GM21381 (cell line): ENCODE results near the gene EIF3J.
"Not testable (repeated sequence)": the region's sequence is repeated elsewhere in the genome, so short reads cannot be mapped to it uniquely, and the experiment has no call there.

Experiments
- ATAC-seq: cut with Tn5 transposase; IDR thresholded peaks from one replicate; pipeline ENCODE4 v1.9.1; 2021; ENCODE audit warnings: mild to moderate bottlenecking, moderate library complexity; ENCODE audit not compliant: unreplicated experiment

EIF3J gene, protein sequence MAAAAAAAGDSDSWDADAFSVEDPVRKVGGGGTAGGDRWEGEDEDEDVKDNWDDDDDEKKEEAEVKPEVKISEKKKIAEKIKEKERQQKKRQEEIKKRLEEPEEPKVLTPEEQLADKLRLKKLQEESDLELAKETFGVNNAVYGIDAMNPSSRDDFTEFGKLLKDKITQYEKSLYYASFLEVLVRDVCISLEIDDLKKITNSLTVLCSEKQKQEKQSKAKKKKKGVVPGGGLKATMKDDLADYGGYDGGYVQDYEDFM

GRCh38 chr15:44536962-44537734 is at the start of gene EIF3J:
Gene EIF3J (plus strand): TSS chr15:44537147. CDS start chr15:44537195, 48 bp downstream.
- ATAC-seq: peak; percentile 84

GRCh38 chr15:44489464-44489863 is 47.5 kb upstream of the EIF3J start:
- ATAC-seq: no peak

GRCh38 chr15:44490622-44491021 is 46.3 kb upstream of the EIF3J start:
- ATAC-seq: no peak

- no peak for ATAC-seq
Observed at GRCh38 chr15:44492040-44492439, 44.9 kb upstream of the EIF3J start.

DNA sequence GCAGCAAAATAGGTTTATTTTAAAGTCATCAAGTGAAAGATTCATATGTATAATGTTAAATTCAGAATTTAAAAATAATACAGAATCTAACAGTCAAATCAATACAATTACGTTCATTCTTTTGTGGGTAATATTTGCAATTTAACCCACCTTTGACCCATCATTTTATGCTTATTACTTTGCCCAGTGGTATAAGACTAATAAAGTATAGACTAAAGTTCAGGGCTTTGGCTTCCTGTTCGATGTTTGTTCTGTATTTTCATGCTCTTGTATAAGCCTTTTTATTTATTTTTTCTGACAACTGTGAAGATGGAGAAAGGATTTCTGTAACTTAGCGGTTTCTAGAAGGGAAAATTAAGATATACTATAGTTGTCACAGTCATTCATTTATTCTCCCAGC is 44.3 kb upstream of the EIF3J start:
- no peak for ATAC-seq

GRCh38 chr15:44495562-44495961 is 41.4 kb upstream of the EIF3J start:
- no peak for ATAC-seq

GRCh38 chr15:44500555-44500954 is 36.4 kb upstream of the EIF3J start:
- ATAC-seq: no peak

DNA sequence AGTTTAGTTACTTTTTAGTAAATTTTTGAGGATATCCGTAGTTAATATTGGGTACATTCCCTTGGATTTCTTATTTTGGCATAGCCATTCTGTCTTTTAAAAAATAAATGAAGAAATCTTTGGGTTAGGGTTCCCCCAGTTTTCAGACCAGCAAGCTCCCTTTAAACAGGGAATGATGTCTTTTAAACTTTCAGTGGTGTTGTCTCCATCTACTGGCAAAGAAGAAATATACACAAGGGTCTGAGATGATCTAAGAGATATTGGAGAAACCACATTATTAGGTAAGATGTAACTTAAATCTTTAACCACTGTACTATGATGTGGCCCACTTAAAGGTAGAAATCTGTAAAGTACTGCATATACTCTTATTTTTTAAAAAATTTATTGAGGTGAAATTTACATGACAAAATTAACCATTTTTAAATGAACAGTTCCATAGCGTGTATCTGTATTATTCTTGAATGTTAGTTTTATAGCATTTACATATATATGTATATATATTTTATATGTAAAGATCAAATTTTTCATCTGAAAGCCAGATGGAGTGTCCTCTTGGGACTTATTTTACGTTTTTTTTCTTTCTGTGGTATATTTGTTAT is 35.1 kb upstream of the EIF3J start:
- ATAC-seq: no peak

- no peak for ATAC-seq
Observed at GRCh38 chr15:44516436-44516835, 20.5 kb upstream of the EIF3J start.

- no peak for ATAC-seq
Observed at GRCh38 chr15:44519537-44519936, 17.4 kb upstream of the EIF3J start.

DNA sequence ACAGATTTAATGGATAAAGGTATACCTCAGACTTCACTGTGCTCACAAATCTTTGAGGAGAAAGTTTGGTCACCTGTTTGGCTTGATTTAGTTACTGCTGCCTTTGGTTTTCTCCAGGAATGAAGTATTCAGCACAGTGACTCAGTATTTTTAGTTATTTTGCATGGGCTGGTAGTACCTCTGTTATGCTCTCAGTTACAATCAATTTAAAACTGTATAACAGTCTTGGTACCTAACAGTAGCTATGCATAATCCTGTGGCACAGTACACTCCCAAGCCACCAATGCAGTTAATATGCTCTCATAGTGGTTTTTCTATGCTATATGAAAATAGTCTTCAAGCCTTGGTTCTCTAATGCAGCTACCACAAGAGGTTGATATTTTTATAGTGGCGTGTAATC is 11.9 kb upstream of the EIF3J start:
- ATAC-seq: no peak

DNA sequence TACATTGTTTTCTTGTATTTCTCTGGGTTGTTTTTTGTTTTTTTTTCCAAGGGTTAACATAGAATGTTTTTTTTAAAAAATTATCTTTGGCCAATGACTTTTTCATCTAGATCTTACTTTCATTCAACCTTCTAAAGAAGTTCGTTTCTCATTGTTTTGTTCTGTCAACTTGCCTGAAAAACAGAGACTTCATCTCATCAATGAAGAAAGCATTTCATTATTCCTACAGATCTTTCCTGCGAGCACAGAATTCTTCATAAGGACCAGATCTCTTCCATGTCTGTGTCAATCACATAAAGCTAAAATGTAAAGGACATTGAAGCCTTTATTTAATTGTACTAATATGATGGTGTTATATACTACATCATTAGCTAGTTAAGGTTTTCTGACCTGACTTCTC is 9.7 kb upstream of the EIF3J start:
- no peak for ATAC-seq

- ATAC-seq: no peak
Observed at GRCh38 chr15:44529864-44530604, 6.9 kb upstream of the EIF3J start.

DNA sequence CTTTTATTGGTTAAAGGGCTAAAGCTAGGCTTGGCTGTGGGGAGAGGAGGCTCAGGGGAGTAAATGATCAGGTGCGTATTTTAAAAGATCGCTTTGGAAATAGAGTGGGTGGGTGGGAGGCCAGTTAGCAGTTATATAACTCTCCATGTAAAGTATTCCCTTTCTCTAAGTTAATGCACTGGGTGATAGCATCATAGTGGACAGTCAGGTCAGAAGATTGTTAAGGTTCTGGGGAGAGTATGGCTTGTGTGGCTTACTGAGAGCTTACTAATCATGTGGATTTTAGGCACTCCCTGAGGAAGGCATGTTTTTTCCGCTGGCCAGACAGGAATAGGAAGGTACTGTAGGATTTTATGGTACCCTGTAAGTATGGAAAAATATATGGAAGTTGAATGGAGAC is 6.3 kb upstream of the EIF3J start:
- no peak for ATAC-seq

- not testable (repeated sequence) for ATAC-seq
Observed at GRCh38 chr15:44532275-44532674, 4.7 kb upstream of the EIF3J start.

DNA sequence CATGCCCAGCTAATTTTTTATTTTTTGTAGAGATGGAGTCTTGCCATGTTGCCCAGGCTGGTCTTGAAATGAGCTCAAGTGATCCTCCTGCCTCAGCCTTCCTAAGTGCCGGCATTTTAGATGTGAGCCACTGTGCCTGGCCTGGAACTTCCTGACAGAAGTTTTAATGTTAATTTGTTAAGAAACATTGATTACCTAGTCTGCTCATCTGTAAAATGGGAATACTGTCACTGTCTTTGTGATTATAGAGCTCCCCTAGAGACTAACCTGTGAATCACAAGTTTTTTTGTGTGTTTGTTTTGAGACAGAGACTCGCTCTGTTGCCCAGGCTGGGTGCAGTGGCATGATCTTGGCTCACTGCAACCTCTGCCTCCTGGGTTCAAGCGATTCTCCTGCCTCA is 4.3 kb upstream of the EIF3J start:
- no peak for ATAC-seq

- ATAC-seq: no peak
Observed at GRCh38 chr15:44535092-44535491, 1.9 kb upstream of the EIF3J start.

DNA sequence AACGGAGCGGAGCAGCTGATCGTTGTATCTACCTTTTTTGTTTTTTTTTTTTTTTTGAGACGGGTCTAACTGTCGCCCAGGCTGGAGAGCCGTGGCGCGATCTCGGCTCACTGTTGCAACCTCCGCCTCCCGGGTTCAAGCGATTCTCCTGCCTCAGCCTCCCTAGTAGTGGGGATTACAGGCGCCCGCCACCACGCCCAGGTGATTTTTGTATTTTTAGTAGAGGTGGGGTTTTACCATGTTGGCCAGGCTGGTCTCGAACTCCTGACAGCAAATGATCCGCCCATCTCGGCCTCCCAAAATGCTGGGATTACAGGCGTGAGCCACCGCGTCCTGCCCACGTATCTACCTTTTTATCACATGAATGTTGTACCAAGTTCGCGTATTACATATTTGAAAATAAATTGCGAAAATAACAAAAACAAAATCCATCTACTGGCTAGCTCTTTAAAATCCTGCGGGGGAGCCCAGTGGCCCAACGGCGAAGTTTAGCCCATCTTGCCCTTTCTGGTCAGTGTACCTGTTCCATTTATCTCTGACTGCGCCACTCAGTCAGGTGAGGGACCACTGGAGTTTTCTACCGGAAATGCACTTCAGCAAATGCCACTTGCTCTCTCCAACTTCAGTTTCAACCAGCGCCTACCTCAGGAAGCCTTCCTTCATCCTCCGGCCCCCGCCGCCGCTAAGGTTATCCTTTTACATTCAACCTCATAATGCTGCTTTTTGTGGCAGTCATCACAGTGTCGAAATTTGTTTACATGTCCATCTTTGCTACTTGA is 1.2 kb upstream of the EIF3J start:
- no peak for ATAC-seq

DNA sequence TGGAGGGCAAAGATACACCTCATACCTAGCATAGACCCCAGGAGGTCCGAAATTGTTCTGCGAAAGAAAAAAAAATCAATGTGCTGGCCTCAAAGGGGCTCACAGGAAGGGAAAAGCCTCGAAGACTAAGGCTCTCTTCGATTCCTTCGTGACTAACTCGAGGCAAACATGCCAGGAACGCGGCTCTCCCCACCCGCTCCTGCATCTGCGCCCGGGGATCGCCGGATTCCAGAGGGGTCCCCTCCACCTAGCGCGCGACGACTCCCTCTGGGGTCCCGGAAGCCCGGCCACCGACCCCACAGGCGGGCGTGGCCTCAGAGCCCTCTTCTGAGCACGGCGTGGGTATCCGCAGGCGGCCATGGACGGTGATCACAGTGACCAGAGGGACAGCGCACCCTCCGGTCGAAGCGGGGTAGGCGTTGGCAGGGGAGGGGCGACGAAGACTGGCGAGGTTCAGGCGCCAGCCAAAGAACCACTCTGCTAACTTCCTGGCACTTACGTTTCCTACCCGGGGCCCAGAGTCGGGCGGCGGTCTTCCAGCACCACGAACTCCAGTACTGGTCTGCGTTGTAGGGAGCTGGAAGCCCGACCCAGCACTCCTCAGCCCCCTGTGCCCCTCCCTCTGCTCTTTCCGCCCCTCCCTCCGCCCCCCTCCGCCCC is 515 bp upstream of the EIF3J start:
- ATAC-seq: peak; percentile 57

- ATAC-seq: no peak
Observed at GRCh38 chr15:44537735-44538240, 841 bp downstream of the EIF3J start.
